Neuron (in vitro differentiated cells): Measurements from ENCODE around the gene SPSB4.

Experiments used
- H2AFZ ChIP-seq: one replicate; pipeline ENCODE4 v1.6.1; 2013; ENCODE audit warnings: low read depth, mild to moderate bottlenecking, inconsistent platforms, low read length, moderate library complexity
- H3K27me3 ChIP-seq: one replicate; pipeline ENCODE4 v1.6.1; 2013; ENCODE audit warnings: low read length; ENCODE audit not compliant: insufficient read depth
- H3K36me3 ChIP-seq: one replicate; pipeline ENCODE4 v1.6.1; 2013; ENCODE audit warnings: low read length; ENCODE audit not compliant: insufficient read depth
- H3K4me1 ChIP-seq: one replicate; pipeline ENCODE4 v1.6.1; 2013; ENCODE audit warnings: low read length; ENCODE audit not compliant: insufficient read depth
- H3K4me3 ChIP-seq: 2 replicates; pipeline ENCODE4 v1.5.1; 2013; ENCODE audit warnings: mild to moderate bottlenecking, low read length, moderate library complexity
- H3K9me3 ChIP-seq: one replicate; pipeline ENCODE4 v1.6.1; 2013; ENCODE audit warnings: low read length

SPSB4 gene

GRCh38 chr3:141083836-141084649, 32.9 kb downstream of the SPSB4 start:
- Histone ChIP-seq H3K36me3 (peaks cover 25% of the 10 kb centered on the region), H3K27me3 (no peaks in the 10 kb centered on the region), H3K4me3 (no peak overlapping the region), H2AFZ (no peak overlapping the region), H3K4me1 (peaks cover 71% of the 10 kb centered on the region), H3K9me3 (no peaks in the 10 kb centered on the region)

GRCh38 chr3:141085343-141086070, 34.4 kb downstream of the SPSB4 start:
- Histone ChIP-seq H3K27me3 (no peaks in the 10 kb centered on the region), H3K36me3 (peaks cover 24% of the 10 kb centered on the region), H2AFZ (no peak overlapping the region), H3K4me1 (peaks cover 59% of the 10 kb centered on the region), H3K4me3 (no peak overlapping the region), H3K9me3 (no peaks in the 10 kb centered on the region)

- Histone ChIP-seq H3K4me3 (no peak overlapping the region), H3K9me3 (no peaks in the 10 kb centered on the region), H3K36me3 (peaks cover 19% of the 10 kb centered on the region), H3K4me1 (peaks cover 59% of the 10 kb centered on the region), H3K27me3 (no peaks in the 10 kb centered on the region), H2AFZ (no peak overlapping the region)
Observed at GRCh38 chr3:141086188-141086587, 35.0 kb downstream of the SPSB4 start.

- Histone ChIP-seq H2AFZ (no peak overlapping the region), H3K27me3 (no peaks in the 10 kb centered on the region), H3K9me3 (no peaks in the 10 kb centered on the region), H3K4me3 (no peak overlapping the region), H3K4me1 (peaks cover 59% of the 10 kb centered on the region), H3K36me3 (peaks cover 19% of the 10 kb centered on the region)
Observed at GRCh38 chr3:141087076-141087777, 36.1 kb downstream of the SPSB4 start.

GRCh38 chr3:141087778-141088130, 36.6 kb downstream of the SPSB4 start:
- Histone ChIP-seq H3K36me3 (peaks cover 19% of the 10 kb centered on the region), H3K9me3 (no peaks in the 10 kb centered on the region), H3K4me1 (peaks cover 59% of the 10 kb centered on the region), H3K27me3 (no peaks in the 10 kb centered on the region), H2AFZ (no peak overlapping the region), H3K4me3 (no peak overlapping the region)

- peaks cover 59% of the 10 kb centered on the region for H3K4me1 ChIP-seq
- no peaks in the 10 kb centered on the region for H3K27me3 ChIP-seq
Observed at GRCh38 chr3:141089339-141090152, 38.4 kb downstream of the SPSB4 start.

GRCh38 chr3:141091426-141091825, 40.3 kb downstream of the SPSB4 start:
- H3K4me3 ChIP-seq, result no peak overlapping the region
- no peak overlapping the region for H2AFZ ChIP-seq
- H3K9me3 ChIP-seq, result no peaks in the 10 kb centered on the region
- peaks cover 19% of the 10 kb centered on the region for H3K36me3 ChIP-seq
- peaks cover 63% of the 10 kb centered on the region for H3K4me1 ChIP-seq
- H3K27me3 ChIP-seq, result no peaks in the 10 kb centered on the region

More at GRCh38 chr3:141089339-141090152, 38.4 kb downstream of the SPSB4 start:
- no peaks in the 10 kb centered on the region for H3K9me3 ChIP-seq
- H2AFZ ChIP-seq, result no peak overlapping the region
- no peak overlapping the region for H3K4me3 ChIP-seq
- peaks cover 19% of the 10 kb centered on the region for H3K36me3 ChIP-seq

GRCh38 chr3:141092663-141093062, 41.5 kb downstream of the SPSB4 start:
- peaks cover 58% of the 10 kb centered on the region for H3K4me1 ChIP-seq

GRCh38 chr3:141093397-141093796, 42.2 kb downstream of the SPSB4 start:
- peaks cover 58% of the 10 kb centered on the region for H3K4me1 ChIP-seq
- no peak overlapping the region for H2AFZ ChIP-seq

More at GRCh38 chr3:141092663-141093062, 41.5 kb downstream of the SPSB4 start:
- Histone ChIP-seq H3K36me3 (peaks cover 14% of the 10 kb centered on the region), H3K27me3 (no peaks in the 10 kb centered on the region), H3K4me3 (no peak overlapping the region), H2AFZ (no peak overlapping the region), H3K9me3 (no peaks in the 10 kb centered on the region)

GRCh38 chr3:141093971-141094684, 43.0 kb downstream of the SPSB4 start:
- H3K4me3 ChIP-seq, result peak overlapping the region; percentile 19
- H3K36me3 ChIP-seq, result peaks cover 5% of the 10 kb centered on the region
- H3K27me3 ChIP-seq, result no peaks in the 10 kb centered on the region
- H2AFZ ChIP-seq, result no peak overlapping the region
- no peaks in the 10 kb centered on the region for H3K9me3 ChIP-seq
- peaks cover 58% of the 10 kb centered on the region for H3K4me1 ChIP-seq

More at GRCh38 chr3:141093397-141093796, 42.2 kb downstream of the SPSB4 start:
- Histone ChIP-seq H3K4me3 (no peak overlapping the region), H3K9me3 (no peaks in the 10 kb centered on the region), H3K27me3 (no peaks in the 10 kb centered on the region), H3K36me3 (peaks cover 12% of the 10 kb centered on the region)

GRCh38 chr3:141094790-141095545, 43.8 kb downstream of the SPSB4 start:
- Histone ChIP-seq H3K4me3 (peak overlapping the region; percentile 43), H3K4me1 (peaks cover 58% of the 10 kb centered on the region), H3K27me3 (no peaks in the 10 kb centered on the region), H3K36me3 (peaks cover 3% of the 10 kb centered on the region), H2AFZ (no peak overlapping the region), H3K9me3 (peaks cover 4% of the 10 kb centered on the region)
